Liver (tissue), 3 donors: ENCODE data around the gene CFAP99.

Experiments
- FOXA1 ChIP-seq: IDR thresholded peaks from 2 replicates; pipeline ENCODE4 v1.6.1; 2016; ENCODE audit warnings: antibody characterized with exemption
- GABPA ChIP-seq, 2 donors: IDR thresholded peaks in 1 of 2; conservative IDR thresholded peaks in 1 of 2; 2 replicates each; pipeline ENCODE4 v1.6.1; 2016; ENCODE audit warnings: antibody characterized with exemption in 2 of 2, mild to moderate bottlenecking in 1 of 2, moderate library complexity in 1 of 2
- RXRA ChIP-seq, 2 donors: IDR thresholded peaks; 2 replicates each; pipeline ENCODE4 v1.6.1; 2017 to 2018; ENCODE audit warnings: antibody characterized with exemption in 2 of 2, mild to moderate bottlenecking in 1 of 2
- TAF1 ChIP-seq: conservative IDR thresholded peaks from 2 replicates; pipeline ENCODE4 v1.6.1; 2016; ENCODE audit warnings: antibody characterized with exemption, mild to moderate bottlenecking
- TF ChIP-seq, protein P1 (sequence below): fragments of 150-350 bp; IDR thresholded peaks from 2 replicates; pipeline ENCODE4 v1.5.1; 2017; ENCODE audit warnings: improper control_type of control experiment, low read depth, low read length; ENCODE audit not compliant: missing input control
- TF ChIP-seq, protein P2 (sequence below): IDR thresholded peaks from 2 replicates; pipeline ENCODE4 v1.6.1; 2016; ENCODE audit warnings: antibody characterized with exemption
- donor health status: healthy.
- donor health status: healthy.

DNA sequence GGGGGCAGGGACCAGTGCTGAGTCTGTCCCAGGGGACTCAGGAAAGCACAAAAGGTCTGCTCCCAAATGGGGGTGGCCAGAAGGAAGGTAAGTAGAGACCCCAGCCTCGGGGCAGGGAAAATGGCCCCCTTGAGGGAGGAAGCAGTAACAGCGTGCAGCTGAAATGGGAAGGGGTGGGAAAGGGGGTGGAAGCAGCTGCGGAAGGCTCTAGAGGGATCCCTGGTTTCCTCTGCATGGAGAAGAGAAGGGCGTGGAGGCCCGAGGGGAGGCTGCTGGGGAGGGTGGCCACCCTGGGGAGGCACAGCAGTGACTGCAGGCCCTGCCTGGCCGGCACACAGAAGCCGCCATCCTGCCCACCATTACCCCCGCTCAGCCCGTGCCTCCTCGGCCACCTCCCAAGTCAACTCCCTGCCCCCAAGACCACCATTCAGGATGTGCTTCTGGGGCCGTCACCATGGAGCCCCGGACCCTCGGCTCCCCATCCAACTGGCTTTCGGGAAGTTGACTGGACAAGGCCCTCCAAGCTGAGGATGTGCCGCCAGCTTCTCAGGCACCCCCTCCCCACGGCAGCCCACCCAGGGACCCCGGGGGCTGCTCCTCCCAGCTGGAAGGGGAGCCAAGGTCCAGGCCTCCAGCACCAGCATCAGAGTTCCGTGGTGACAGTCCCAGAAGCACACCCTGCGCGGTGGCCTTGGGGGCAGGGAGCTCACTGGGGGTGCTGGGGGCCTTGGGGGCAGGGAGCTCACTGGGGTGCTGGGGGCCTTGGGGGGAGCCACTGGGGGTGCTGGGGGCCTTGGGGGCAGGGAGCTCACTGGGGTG is 23.6 kb downstream of the CFAP99 start:
- TF ChIP-seq TAF1 (no peak), RXRA (IDR thresholded peaks at IDR 0.05) (no peak), GABPA (IDR thresholded peaks at IDR 0.05 in 1 of 2, conservative IDR thresholded peaks at IDR 0.05 in 1 of 2) (no peak), FOXA1 (no peak)
- TF ChIP-seq, protein P1, sequence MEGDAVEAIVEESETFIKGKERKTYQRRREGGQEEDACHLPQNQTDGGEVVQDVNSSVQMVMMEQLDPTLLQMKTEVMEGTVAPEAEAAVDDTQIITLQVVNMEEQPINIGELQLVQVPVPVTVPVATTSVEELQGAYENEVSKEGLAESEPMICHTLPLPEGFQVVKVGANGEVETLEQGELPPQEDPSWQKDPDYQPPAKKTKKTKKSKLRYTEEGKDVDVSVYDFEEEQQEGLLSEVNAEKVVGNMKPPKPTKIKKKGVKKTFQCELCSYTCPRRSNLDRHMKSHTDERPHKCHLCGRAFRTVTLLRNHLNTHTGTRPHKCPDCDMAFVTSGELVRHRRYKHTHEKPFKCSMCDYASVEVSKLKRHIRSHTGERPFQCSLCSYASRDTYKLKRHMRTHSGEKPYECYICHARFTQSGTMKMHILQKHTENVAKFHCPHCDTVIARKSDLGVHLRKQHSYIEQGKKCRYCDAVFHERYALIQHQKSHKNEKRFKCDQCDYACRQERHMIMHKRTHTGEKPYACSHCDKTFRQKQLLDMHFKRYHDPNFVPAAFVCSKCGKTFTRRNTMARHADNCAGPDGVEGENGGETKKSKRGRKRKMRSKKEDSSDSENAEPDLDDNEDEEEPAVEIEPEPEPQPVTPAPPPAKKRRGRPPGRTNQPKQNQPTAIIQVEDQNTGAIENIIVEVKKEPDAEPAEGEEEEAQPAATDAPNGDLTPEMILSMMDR = no peak
- TF ChIP-seq, protein P2, sequence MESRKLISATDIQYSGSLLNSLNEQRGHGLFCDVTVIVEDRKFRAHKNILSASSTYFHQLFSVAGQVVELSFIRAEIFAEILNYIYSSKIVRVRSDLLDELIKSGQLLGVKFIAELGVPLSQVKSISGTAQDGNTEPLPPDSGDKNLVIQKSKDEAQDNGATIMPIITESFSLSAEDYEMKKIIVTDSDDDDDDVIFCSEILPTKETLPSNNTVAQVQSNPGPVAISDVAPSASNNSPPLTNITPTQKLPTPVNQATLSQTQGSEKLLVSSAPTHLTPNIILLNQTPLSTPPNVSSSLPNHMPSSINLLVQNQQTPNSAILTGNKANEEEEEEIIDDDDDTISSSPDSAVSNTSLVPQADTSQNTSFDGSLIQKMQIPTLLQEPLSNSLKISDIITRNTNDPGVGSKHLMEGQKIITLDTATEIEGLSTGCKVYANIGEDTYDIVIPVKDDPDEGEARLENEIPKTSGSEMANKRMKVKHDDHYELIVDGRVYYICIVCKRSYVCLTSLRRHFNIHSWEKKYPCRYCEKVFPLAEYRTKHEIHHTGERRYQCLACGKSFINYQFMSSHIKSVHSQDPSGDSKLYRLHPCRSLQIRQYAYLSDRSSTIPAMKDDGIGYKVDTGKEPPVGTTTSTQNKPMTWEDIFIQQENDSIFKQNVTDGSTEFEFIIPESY = no peak
